HG02852 (cell line): Measurements from ENCODE around the gene CHKA.

Experiments used
- ATAC-seq: cut with Tn5 transposase; IDR thresholded peaks from one replicate; pipeline ENCODE4 v1.9.1; 2021; ENCODE audit warnings: mild to moderate bottlenecking, moderate library complexity; ENCODE audit not compliant: unreplicated experiment

Gene CHKA

DNA sequence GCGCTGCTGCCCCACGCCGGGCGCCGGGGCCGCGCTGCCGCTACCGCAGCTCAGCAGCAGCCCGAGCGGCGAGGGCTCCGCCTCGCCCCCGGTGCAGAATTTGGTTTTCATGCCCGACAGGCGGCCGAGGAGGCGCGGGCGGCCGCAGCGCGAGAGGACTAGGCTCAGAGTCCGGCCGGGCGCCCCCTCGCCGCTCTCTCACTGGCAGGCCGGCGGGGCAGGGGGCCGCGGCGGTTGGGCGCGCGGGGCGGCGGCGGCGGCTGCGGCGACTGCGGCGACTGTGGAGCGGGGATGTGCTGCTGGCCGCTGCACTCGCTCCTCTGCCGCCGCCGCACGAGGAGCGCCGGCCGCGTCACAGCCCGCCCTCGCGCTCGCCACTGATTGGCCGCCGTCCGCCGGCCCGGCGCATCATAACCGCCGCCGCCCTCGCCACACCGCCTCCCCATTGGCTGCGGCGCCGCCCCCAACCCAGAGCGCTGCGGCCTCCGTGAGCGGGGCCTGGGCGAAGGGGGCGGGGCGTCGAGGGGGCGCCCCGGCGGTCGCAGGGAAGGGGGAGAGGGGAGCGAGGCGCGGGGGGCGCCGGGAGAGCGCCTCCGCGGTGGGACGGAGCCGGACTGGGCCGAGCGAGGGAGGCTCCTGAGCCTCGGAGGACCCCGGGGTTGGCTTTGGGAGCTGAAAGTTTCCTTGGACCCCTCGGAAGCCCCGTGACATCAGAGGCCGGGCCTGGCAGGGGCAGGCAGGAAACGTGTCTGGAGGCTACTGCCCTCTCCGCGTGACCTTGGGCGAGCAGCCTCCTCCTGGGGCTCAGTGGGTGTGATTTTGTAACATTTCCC, at the start of gene CHKA:
Gene CHKA, minus strand, starts transcription at position 322 of the 833 bp plus-strand sequence. Its CDS starts 211 bp downstream, at position 111.
- ATAC-seq, result peak; percentile 82

DNA sequence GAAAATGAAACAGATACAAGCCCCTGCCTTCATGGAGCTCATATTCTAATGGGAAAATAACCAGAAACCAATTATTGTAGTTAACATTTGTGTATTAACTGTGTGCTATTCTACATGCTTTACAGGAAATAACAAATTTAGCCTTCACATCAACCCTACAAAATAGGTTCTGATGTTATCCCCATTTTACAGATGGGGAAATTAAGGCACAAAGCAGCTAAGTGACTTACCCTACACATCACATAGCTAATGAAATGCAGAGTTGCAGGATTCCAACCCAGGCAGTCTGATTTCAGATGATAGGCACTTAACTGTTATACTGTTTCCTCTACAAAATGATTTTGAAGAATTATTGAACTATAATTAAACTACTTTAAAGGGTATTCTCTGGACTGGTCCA, 48.3 kb upstream of the CHKA start:
- ATAC-seq, result no peak

DNA sequence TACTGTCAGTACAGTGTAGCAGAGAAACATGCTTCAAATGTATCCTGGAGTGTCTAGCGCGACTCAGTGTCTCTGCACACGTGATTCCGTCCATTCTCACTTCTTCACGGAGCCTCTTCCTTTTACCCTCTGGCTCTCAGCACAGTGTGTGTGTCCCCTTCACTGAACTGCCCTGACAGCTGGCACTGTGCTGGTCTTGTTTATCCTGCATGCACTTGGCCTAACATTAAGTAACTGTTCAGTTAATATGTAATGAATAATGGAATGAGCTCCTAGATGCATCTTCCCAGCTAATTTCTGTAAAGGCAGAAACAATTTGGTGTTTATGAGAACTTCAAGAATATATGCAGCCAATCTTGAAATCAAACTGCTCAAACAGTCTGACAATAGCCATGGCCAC, 47.5 kb upstream of the CHKA start:
- ATAC-seq, result no peak

DNA sequence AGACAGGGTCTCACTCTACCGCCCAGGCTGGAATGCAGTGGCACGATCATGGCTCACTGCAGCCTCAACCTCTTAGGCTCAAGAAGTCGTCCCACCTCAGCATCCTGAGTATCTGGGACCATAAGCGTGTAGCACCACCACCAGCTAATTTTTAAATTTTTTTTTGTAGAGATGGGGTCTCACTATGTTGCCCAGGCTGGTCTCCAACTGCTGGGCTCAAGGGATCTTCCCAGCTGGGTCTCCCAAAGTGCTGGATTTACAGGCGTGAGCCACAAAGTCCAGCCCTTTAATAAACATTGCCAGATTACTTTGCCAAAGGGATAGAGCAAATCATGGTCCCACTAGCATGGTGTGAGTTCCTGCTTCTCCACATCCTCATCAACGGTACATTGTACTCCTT, 46.3 kb upstream of the CHKA start:
- no peak for ATAC-seq

DNA sequence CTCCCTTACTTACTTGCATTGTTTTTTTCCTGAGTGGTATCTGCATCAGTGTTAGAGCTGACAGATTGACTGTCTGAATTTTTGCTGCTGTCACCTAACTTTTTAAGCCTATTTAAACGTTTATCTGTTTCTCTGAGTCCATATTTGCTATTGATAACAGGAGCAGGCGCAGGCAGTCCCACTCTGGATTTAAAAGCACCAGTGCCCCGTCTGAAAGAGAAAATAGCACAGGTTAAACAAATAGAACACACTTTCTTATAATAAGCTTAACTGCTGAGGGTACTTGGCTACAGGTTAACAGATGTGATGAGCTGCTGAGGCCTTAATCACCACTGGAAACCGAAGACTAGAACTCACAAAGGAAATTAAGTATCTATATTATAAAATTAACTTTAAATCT, 45.8 kb upstream of the CHKA start:
- ATAC-seq, result no peak

DNA sequence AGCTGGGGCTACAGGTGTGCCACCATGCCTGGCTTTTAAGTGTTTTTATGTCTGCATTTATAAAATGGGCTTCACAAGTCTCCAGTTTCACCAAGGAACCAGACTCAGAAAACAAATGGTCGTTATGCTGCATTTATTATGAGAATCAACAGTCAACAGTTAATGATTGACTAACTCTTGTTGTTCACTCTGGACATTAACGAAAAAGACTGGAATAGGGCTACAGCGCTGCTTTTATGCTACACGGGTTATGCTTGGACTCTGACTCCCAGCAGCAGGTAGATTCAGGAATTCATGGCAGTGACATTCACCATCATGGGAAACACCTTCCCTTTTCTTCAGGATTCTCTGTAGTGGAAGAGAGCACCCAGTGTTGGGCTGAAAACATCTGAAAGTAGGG, 44.4 kb upstream of the CHKA start:
- ATAC-seq, result no peak

DNA sequence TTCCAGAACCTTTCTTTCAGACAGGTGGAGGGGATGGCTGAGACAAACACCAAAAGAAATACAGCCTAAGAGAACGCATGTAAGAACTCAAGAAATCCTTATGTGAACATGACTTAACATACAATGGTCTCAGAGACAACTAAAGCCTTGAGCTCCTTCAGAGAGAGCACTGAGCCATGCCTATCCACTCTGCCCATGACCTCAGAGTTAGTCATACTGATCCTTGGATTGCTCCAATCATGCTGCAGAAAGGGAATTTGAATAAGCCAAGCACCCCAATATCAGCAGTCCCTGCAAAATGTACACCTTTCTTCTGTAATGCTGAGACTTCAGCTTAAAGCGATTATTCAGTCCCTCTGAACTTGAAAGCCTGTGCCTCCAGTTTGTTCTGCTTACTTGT, 43.2 kb upstream of the CHKA start:
- no peak for ATAC-seq

DNA sequence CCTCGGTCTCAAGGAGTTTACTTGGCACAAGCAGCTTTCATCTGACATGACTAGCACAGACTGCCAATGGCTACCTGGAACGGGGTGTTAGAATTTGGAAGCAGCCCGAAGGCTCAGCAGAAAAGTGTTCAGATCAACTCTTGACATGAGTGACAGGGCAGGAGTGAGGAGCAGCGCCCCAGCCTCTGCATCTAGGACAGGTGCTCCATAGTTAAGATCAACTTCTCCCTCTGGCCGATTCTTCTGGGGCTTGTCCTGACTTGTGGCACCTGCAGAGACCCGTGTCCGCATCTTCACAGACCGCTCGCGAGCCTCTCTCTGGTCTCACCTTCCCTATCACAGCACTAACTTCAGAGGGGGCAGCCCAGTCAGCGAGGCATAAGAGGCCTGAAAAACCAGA, 42.5 kb upstream of the CHKA start:
- ATAC-seq, result no peak

DNA sequence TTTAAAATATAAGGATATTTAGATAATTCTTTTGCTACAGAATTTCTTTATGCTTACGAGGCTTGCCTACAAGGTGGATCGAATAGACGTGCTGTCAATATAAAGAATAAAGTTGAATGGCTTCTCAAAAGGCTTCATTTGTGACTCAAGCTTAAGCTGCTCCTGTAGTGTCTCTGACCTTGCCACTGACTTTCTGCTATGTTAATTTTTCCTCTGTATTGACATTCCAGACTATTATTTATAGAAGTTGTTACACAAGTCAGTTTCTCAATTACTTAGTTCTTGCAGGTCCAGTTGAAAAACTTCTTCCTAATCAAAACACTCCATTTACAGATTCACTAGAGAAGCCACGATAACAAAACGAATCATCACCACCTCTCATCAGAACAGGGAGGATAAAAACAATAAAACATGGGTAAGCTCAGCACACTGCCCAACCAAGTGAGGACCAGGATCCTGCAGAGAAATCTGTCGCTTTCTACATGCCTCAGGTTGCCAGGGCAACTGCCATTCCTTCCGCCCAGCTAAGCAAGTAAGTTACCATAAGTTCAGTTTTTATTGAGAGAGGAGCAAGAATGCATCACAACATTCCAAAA, 39.0 kb upstream of the CHKA start:
- ATAC-seq, result no peak

DNA sequence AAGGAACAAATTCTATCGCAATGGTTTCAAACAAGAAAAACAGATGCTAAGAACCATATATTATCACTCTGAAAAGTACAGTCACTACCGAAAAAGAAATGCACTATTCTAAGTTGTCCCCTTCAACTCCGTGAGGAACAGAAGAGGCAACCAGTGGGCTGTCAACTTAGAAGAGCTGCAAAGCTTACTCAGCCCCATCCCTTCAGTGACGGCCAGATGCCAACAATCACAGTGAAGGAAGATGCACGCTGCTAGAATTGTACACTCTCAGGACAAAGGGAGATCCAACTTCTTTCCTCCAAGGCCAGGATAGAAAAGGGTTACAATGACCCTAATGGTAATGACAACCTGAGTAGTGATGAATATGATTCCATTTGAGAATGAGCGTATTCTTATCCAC, 38.5 kb upstream of the CHKA start:
- ATAC-seq, result no peak

DNA sequence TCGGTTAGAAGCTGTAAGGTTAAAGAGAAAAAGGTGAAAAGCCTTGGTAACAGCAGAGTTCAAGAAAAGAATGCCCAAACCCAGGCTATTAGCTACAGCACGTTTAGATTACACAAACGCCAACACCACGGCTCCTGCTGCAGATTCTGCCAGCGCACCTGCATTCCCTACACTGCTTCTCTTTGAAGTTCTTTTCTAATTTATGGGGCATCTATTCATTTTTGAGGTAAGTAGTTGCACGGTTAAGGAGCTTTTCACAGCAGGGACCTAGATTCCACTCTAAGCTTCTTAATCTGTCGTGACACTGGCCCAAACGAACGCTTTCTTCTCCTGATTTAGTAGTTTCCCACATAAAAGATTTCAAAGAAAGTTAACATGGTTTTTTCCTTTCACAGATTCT, 38.0 kb upstream of the CHKA start:
- no peak for ATAC-seq

DNA sequence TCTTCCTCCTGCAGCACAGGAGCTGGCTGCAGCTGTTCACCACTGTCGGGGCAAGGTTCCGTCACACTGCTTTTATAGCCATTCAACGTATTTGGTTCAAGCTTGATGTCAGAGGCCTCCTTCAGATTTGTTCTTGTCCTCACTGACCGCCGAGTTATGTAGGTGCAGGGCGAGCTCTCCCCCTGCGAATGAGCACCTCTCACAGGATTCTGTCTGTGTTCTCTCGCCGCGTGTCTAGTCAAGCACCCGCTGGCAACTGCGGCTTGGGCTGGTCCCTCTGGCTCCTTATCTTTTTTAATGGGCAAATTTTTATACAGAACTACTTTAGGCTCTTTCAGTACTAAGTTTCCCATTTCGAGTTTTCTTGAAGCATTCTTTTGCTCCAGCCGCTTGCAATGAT, 37.4 kb upstream of the CHKA start:
- no peak for ATAC-seq

DNA sequence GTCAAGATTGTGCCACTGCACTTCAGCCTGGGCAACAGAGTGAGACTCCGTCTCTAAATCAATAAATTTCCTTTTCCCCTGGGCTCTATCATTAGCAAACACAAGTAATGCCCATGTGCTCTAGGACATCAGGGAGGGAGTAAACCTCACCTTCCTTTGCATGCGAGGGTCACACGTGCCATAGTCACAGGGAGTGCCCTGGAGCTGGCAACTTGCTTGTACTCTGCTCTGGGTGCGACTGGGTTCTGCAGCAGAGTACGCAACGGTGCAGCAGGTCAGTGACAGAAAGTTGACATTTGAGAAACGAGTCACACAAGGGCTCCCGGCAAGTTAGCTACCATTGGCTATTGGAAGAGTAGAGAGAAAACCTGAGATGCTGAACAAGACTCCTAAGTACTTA, 32.6 kb upstream of the CHKA start:
- ATAC-seq, result no peak

DNA sequence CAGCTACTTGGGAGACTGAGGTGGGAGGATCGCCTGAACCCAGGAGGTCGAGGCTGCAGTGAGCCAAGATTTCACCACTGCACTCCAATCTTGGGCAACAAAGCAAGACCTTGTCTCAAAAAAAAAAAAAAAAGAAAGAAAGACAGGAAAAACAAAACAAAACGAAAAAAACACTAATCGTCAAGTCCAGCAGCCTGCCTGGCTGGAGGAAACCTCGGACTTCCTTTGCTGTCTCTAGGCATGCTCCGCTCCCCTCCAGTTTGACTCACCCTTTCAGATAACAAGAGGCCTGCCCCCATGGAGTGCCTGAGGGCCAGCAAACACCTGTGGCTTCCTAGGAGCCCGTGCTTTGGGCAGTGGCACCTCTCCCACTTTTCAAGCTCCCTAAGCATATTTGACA, 28.8 kb upstream of the CHKA start:
- no peak for ATAC-seq

DNA sequence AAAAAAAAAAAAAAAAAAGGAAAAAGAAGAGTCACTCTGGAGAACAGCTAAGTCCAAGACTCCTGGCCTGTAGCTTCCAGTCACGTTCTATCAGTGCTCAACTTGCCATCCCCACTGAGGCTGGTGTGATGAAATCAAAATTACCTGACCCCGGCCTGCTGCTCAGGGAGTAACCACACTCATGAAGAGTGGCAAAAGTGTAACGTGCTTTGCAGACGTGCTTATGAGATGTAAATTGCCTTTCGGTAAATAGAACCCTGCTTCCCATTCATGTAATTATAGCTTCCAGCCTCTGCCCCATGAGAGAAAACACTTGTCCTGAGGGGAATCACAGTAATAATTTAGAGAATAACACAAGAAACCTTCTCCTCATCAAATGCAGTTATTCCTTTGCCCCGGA, 28.2 kb upstream of the CHKA start:
- ATAC-seq, result no peak

DNA sequence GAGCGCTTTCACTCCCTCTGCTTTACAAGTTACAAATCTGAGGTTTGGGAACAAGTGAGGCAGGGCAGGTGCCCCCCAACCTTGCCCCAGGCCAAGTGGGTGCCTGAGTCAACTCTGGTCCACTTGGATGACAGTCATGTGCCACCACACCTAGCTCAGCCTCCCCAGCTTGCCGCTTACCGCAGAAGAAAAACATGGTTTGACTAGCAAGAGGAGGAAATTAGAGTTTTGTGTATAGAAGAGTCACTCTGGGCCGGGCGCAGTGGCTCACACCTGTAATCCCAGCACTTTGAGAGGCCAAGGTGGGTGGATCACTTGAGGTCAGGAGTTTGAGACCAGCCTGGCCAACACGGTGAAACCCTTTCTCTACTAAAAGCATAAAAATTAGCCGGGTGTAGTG, 27.7 kb upstream of the CHKA start:
- ATAC-seq, result no peak

DNA sequence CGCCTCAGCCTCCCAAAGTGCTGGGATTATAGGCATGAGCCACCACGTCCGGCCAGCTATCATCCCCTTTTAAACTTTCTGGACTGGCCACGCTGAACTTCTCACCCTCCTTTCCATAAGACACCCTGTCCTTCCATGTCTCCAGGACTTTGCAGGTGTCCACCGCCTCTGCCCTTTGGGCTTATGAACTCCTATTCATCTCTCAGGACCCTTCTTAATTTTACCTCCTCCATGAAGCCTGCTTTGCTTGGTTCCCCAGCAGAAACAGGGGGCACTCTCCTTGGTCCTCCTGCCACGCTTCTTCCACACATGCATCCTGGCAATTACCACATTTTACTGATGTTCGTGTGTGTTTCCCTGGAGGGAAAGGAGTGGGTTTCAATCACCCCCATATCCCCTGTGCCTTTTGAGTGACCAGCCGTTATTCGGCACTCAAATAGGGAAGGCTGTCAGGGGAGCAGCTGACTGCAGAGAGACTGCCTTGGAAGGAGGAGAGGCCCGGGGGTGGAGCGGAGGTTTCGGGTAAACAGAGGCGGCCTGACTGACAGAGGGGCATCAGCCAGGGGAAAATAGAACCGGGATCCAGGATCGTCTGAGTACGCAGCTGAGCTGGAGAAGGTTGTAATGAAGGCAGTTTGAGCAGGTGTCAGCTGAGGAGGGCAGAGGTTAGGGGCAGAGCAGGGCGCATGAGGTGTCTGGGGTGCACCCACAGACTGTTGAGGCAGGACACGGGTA, 27.1 kb upstream of the CHKA start:
- no peak for ATAC-seq

DNA sequence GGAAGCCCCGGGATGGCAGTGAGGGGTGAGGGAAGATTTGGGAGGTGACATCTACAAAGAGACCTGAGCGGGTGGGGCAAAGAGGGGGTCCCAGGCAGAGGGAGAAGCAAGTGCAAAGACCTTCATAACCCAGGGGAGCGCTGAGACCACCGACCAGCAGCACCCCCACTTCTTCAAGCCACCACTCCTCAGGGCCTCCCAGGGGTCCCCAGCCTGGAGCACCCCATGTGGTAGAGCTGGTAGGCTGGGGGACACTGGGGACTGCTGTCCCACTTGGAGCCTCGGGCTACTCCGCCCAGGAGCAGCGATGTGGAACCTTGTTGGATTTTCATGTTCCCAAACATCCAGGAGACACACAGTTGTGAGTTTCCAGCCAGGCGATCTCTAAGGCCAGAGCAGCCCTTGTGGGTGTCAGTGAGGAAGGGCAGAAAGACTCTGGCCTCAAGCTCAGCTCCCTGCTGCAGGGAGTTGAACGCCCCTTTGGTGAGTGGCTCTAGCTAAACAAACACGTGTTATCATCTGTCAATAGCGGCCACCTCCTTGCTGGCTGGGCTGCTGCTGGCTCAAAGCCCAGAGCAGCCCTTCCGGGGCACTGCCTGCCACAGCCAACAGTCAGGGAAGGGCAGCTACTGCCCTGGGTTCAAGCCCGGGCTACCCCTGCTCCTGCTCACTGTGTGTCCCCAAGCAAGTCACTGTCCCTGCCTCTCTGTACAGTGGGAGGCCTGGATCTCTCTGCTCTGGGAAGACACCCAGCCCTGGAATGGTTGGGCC, 25.7 kb upstream of the CHKA start:
- ATAC-seq, result no peak

DNA sequence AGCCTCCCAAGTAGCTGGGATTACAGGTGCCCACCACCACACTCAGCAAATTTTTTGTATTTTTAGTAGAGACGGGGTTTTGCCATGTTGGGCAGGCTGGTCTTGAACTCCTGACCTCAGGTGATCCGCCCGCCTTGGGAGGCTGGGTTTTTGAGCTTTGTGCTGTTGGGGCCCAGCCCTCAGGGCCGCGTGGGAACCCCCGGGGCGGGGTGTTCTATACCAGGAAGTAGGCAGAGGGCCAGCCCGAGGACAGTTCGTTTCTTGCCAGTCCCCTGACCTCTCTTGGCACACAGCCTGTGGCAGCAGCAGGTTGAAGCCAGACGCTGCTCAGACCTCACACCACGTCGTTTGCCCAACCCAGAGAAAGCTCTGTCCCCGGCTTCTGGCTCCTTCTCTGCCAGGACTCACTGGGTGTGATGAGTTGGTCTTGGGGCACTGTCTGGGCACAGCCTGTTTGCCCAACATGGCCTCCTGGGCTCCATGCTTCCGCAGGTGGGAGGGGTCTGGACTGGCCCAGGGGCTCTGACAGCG, 24.9 kb upstream of the CHKA start:
- ATAC-seq, result no peak

DNA sequence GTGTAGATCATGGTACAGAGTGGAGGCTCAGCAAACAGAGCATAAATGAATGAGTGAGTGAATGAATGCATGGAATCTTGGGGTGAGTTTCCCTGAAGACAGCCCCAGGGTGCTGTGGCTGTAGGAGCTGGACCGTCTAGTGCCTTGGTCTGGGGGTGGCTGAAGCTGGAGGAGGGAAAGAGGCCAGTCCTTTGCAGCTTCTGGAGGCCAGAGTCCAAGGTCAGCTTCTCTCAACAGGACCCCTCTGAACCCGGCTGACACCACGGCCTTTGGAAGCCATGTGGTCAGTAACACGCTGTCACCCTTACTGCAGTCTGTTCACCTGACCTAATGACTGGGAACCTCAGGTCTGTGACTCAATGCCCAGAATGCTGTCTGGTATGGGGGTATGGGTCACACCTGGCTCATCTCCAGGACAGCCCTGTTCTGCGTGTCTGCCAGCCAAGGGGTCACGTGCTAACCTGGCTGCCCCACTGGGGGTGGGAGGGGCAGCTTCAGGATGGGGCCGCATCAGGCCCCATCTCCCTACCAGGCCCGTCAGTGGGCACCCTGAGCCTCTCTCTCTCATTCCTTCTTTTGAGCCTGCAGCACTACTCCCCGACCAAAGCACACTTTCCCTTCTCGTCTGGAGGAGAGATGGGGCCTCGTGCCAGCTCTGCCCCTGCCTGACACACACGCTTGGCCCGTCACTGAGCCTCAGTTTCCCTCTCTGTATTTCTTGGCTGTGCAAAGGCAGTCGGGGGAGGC, 24.1 kb upstream of the CHKA start:
- ATAC-seq, result no peak
